Hematopoietic multipotent progenitor cell treated with erythropoietin and hydrocortisone succinate and interleukin-3 and kit ligand, for 6 days (in vitro differentiated cells): ENCODE measurements around the gene ACTR3.
A peak's percentile ranks its signal among the peaks of the same experiment; 100 is the strongest.

Experiments used
- DNase-seq: peaks from one replicate; pipeline ENCODE4 v3.0.0-alpha.2; 2015

ACTR3 gene

GRCh38 chr2:113967272-113967671 lies 77.4 kb downstream of the ACTR3 start:
- DNase-seq: no peak

GRCh38 chr2:113972766-113973165 lies 82.9 kb downstream of the ACTR3 start:
- DNase-seq: no peak

GRCh38 chr2:113973810-113974209 lies 83.9 kb downstream of the ACTR3 start:
- no peak for DNase-seq

GRCh38 chr2:113974727-113975126 lies 84.8 kb downstream of the ACTR3 start:
- no peak for DNase-seq

- no peak for DNase-seq
Measured at GRCh38 chr2:113976277-113976928, 86.5 kb downstream of the ACTR3 start.

GRCh38 chr2:113977060-113977659 lies 87.3 kb downstream of the ACTR3 start:
- DNase-seq: no peak

GRCh38 chr2:113977660-113978523 lies 88.0 kb downstream of the ACTR3 start:
- DNase-seq: no peak

GRCh38 chr2:113978524-113979190 lies 88.8 kb downstream of the ACTR3 start:
- DNase-seq: no peak

GRCh38 chr2:113979191-113980128 lies 89.6 kb downstream of the ACTR3 start:
- peak; percentile 36 for DNase-seq

GRCh38 chr2:113980946-113981345 lies 91.1 kb downstream of the ACTR3 start:
- DNase-seq: peak; percentile 20

- DNase-seq: no peak
Measured at GRCh38 chr2:113981404-113982134, 91.7 kb downstream of the ACTR3 start.

GRCh38 chr2:113985554-113986397 lies 95.9 kb downstream of the ACTR3 start:
- DNase-seq: no peak

- no peak for DNase-seq
Measured at GRCh38 chr2:113986762-113987290, 96.9 kb downstream of the ACTR3 start.

- no peak for DNase-seq
Measured at GRCh38 chr2:113992090-113992489, 102.2 kb downstream of the ACTR3 start.

GRCh38 chr2:113996671-113997594 lies 107.0 kb downstream of the ACTR3 start:
- no peak for DNase-seq

- DNase-seq: no peak
Measured at GRCh38 chr2:114001152-114001551, 111.3 kb downstream of the ACTR3 start.

GRCh38 chr2:114001937-114002336 lies 112.0 kb downstream of the ACTR3 start:
- no peak for DNase-seq

GRCh38 chr2:114005110-114005783 lies 115.4 kb downstream of the ACTR3 start:
- no peak for DNase-seq
